ENCODE measurements around the gene RGPD6.
"Not testable (repeated sequence)": the region's sequence is repeated elsewhere in the genome, so short reads cannot be mapped to it uniquely, and the experiment has no call there.

Gene RGPD6

GRCh38 chr2:110481200-110481599 is 95.8 kb downstream of the RGPD6 start:
- not testable (repeated sequence) for DNase-seq (ENCODE audit: low read depth in 2 of 2, low spot score in 1 of 2)

GRCh38 chr2:110480084-110480483 is 96.9 kb downstream of the RGPD6 start:
- DNase-seq (ENCODE audit: low read depth in 2 of 2, low spot score in 1 of 2): not testable (repeated sequence)

- DNase-seq (ENCODE audit: low read depth in 2 of 2, low spot score in 1 of 2): not testable (repeated sequence)
These were observed 99.7 kb downstream of the RGPD6 start for GRCh38 chr2:110477370-110477769.

- not testable (repeated sequence) for DNase-seq (ENCODE audit: low read depth in 2 of 2, low spot score in 1 of 2)
These were observed 100.1 kb downstream of the RGPD6 start for GRCh38 chr2:110476952-110477351.

GRCh38 chr2:110475627-110476359 is 101.2 kb downstream of the RGPD6 start:
- DNase-seq (ENCODE audit: low read depth in 2 of 2, low spot score in 1 of 2): not testable (repeated sequence)

GRCh38 chr2:110474898-110475297 is 102.1 kb downstream of the RGPD6 start:
- DNase-seq (ENCODE audit: low read depth in 2 of 2, low spot score in 1 of 2): not testable (repeated sequence)

- DNase-seq (ENCODE audit: low read depth in 2 of 2, low spot score in 1 of 2): not testable (repeated sequence)
These were observed 104.0 kb downstream of the RGPD6 start for GRCh38 chr2:110473059-110473358.

- not testable (repeated sequence) for DNase-seq (ENCODE audit: low read depth in 2 of 2, low spot score in 1 of 2)
These were observed 104.6 kb downstream of the RGPD6 start, which contains the start of gene LIMS4 for GRCh38 chr2:110472171-110473058. Gene LIMS4 (minus strand): TSS chr2:110472816. CDS start chr2:110472778, 38 bp downstream.

- not testable (repeated sequence) for DNase-seq (ENCODE audit: low read depth in 2 of 2, low spot score in 1 of 2)
These were observed 108.1 kb downstream of the RGPD6 start for GRCh38 chr2:110468921-110469320.

- not testable (repeated sequence) for DNase-seq (ENCODE audit: low read depth in 2 of 2, low spot score in 1 of 2)
These were observed 111.7 kb downstream of the RGPD6 start for GRCh38 chr2:110465312-110465711.
